H1 (cell line): ENCODE data around the gene TMEM163.

Source experiments
- EP300 ChIP-seq, 2 experiments: IDR thresholded peaks; 1 replicate in 1 of 2; 2 replicates in 1 of 2; pipeline ENCODE4 v1.6.1; 2011 to 2012; ENCODE audit warnings: low read depth in 2 of 2, low read length in 2 of 2, mild to moderate bottlenecking in 2 of 2, borderline replicate concordance in 1 of 2, inconsistent platforms in 1 of 2, moderate library complexity in 1 of 2
- EZH2 ChIP-seq: fragments of 200-600 bp; sonication (generic); IDR thresholded peaks from 2 replicates; pipeline ENCODE4 v1.7.1; 2012; ENCODE audit warnings: low read depth, mild to moderate bottlenecking, moderate library complexity, low read length, inconsistent platforms; ENCODE audit not compliant: severe bottlenecking
- POLR2AphosphoS5 ChIP-seq: IDR thresholded peaks from 2 replicates; pipeline ENCODE4 v1.6.1; 2011; ENCODE audit warnings: low read depth, low read length
- RNF2 ChIP-seq: fragments of 200-900, 300-1000 bp; sonication (generic); IDR thresholded peaks from 2 replicates; pipeline ENCODE4 v1.7.1; 2016; ENCODE audit warnings: borderline replicate concordance, low read depth, mild to moderate bottlenecking, antibody characterized with exemption, low read length; ENCODE audit not compliant: poor library complexity, severe bottlenecking; ENCODE audit errors: missing control alignments
- TAF1 ChIP-seq: IDR thresholded peaks from 2 replicates; pipeline ENCODE4 v1.6.1; 2011; ENCODE audit warnings: mild to moderate bottlenecking, low read depth, low read length
- TAF7 ChIP-seq: optimal IDR thresholded peaks from 2 replicates; pipeline ENCODE3; 2011; ENCODE audit warnings: low read depth, mild to moderate bottlenecking, inconsistent platforms, low read length, moderate library complexity, borderline replicate concordance
- TEAD4 ChIP-seq: IDR thresholded peaks from 2 replicates; pipeline ENCODE4 v1.6.1; 2012; ENCODE audit warnings: low read depth, low read length, inconsistent platforms, mixed read lengths
- ZNF274 ChIP-seq: IDR thresholded peaks from 2 replicates; pipeline ENCODE4 v1.7.0; 2012; ENCODE audit warnings: low read length, borderline replicate concordance; ENCODE audit errors: extremely low read depth
- TF ChIP-seq, protein P1 (sequence below), 3 experiments: IDR thresholded peaks; 1 replicate in 2 of 3; 2 replicates in 1 of 3; pipeline versions ENCODE4 v1.5.1 to v1.6.1; 2011; ENCODE audit warnings: low read length in 3 of 3, mild to moderate bottlenecking in 3 of 3, inconsistent platforms in 2 of 3, low read depth in 1 of 3, moderate library complexity in 1 of 3; ENCODE audit not compliant: insufficient read depth in 1 of 3; ENCODE audit errors: control extremely low read depth in 1 of 3
- TF ChIP-seq, protein P2 (sequence below): IDR thresholded peaks from 2 replicates; pipeline ENCODE4 v1.6.1; 2012; ENCODE audit warnings: inconsistent platforms

DNA sequence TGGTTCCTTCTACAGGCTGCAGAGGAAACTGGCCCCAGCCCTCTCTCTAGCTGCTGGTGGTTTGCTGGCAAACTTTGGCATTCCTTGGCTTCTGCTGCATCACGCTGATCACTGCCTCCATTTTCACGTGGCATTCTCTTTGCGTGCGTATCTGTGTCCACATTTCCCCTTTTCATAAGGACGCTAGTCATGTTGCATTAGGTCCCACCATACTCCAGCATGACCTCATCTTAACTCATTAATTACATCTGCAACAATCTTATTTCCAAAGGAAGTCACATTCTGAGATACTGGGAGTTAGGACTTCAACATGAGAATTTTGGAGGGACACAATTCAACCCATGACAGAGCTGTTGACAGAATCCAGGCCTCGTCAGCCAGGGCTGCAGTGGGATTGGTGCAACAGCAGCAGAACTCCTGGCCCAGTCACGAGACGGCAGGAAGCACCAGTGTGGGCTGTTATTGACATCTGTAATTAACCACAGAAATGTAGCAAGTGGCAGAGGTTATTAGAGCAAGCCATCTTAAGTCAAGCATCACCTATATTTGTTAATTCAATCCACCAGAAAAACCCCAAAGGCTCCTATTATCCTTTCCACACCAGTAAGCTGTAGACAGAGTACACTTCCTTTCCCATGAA is 132.4 kb downstream of the TMEM163 start:
- no peak for TF ChIP-seq RNF2
- TF ChIP-seq EZH2 = no peak
- no peak for TF ChIP-seq ZNF274
- TF ChIP-seq, protein P1, sequence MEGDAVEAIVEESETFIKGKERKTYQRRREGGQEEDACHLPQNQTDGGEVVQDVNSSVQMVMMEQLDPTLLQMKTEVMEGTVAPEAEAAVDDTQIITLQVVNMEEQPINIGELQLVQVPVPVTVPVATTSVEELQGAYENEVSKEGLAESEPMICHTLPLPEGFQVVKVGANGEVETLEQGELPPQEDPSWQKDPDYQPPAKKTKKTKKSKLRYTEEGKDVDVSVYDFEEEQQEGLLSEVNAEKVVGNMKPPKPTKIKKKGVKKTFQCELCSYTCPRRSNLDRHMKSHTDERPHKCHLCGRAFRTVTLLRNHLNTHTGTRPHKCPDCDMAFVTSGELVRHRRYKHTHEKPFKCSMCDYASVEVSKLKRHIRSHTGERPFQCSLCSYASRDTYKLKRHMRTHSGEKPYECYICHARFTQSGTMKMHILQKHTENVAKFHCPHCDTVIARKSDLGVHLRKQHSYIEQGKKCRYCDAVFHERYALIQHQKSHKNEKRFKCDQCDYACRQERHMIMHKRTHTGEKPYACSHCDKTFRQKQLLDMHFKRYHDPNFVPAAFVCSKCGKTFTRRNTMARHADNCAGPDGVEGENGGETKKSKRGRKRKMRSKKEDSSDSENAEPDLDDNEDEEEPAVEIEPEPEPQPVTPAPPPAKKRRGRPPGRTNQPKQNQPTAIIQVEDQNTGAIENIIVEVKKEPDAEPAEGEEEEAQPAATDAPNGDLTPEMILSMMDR (IDR thresholded peaks at IDR 0.05; ENCODE audit: control extremely low read depth in 1 of 3, insufficient read depth in 1 of 3, low read depth in 1 of 3, low read length in 3 of 3) = no peak
- TF ChIP-seq, protein P2, sequence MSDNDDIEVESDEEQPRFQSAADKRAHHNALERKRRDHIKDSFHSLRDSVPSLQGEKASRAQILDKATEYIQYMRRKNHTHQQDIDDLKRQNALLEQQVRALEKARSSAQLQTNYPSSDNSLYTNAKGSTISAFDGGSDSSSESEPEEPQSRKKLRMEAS = no peak
- TF ChIP-seq EP300 (IDR thresholded peaks at IDR 0.05; ENCODE audit: borderline replicate concordance in 1 of 2, low read depth in 2 of 2, low read length in 2 of 2) = no peak
- no peak for TF ChIP-seq POLR2AphosphoS5
- no peak for TF ChIP-seq TAF1
- TF ChIP-seq TAF7 = no peak
- TF ChIP-seq TEAD4 = no peak
